Parathyroid adenoma (tissue), 2 donors: ENCODE results near the gene NOL4L.

Experiments used
- H2AFZ ChIP-seq: fragments of 300-600 bp; sonication (generic); one replicate; pipeline ENCODE4 v1.7.0; 2017; ENCODE audit warnings: antibody characterized with exemption, mild to moderate bottlenecking
- H3K27ac ChIP-seq: fragments of 300-600 bp; sonication (generic); one replicate; pipeline ENCODE4 v1.7.0; 2017
- H3K27me3 ChIP-seq: fragments of 300-600 bp; sonication (generic); one replicate; pipeline ENCODE4 v1.7.0; 2017; ENCODE audit warnings: low read length; ENCODE audit not compliant: control insufficient read depth, insufficient read depth
- H3K36me3 ChIP-seq: fragments of 300-600 bp; sonication (generic); one replicate; pipeline ENCODE4 v1.7.0; 2017; ENCODE audit warnings: low read length; ENCODE audit not compliant: control insufficient read depth, insufficient read depth
- H3K4me1 ChIP-seq: fragments of 300-600 bp; sonication (generic); one replicate; pipeline ENCODE4 v1.7.0; 2017; ENCODE audit warnings: control low read depth
- H3K4me2 ChIP-seq: fragments of 300-600 bp; sonication (generic); one replicate; pipeline ENCODE4 v1.7.0; 2017; ENCODE audit warnings: low read length
- H3K4me3 ChIP-seq: fragments of 300-600 bp; sonication (generic); one replicate; pipeline ENCODE4 v1.7.0; 2017; ENCODE audit warnings: low read depth, low read length
- H3K79me2 ChIP-seq: fragments of 300-600 bp; sonication (generic); one replicate; pipeline ENCODE4 v1.7.0; 2017; ENCODE audit warnings: control low read depth
- H3K9ac ChIP-seq: fragments of 300-600 bp; sonication (generic); one replicate; pipeline ENCODE4 v1.7.0; 2017; ENCODE audit warnings: mild to moderate bottlenecking
- H3K9me3 ChIP-seq: fragments of 300-600 bp; sonication (generic); one replicate; pipeline ENCODE4 v1.7.0; 2017; ENCODE audit warnings: low read length; ENCODE audit not compliant: control insufficient read depth
- CTCF ChIP-seq: fragments of 300-600 bp; sonication (generic); IDR thresholded peaks from one replicate; pipeline ENCODE4 v1.7.0; 2017; ENCODE audit warnings: antibody characterized with exemption, mild to moderate bottlenecking
- donor health status: primary hyperparathyroidism.

The NOL4L gene

GRCh38 chr20:32569380-32570305 lies 15.5 kb downstream of the NOL4L start:
- no peak overlapping the region for H3K27ac ChIP-seq
- no peaks in the 10 kb centered on the region for H3K9me3 ChIP-seq
- TF ChIP-seq CTCF = no peak
- H3K4me3 ChIP-seq = no peak overlapping the region
- H3K4me1 ChIP-seq = no peaks in the 10 kb centered on the region
- H3K9ac ChIP-seq = no peak overlapping the region
- H3K36me3 ChIP-seq = no peaks in the 10 kb centered on the region
- no peak overlapping the region for H3K4me2 ChIP-seq
- H3K79me2 ChIP-seq = peaks cover 6% of the 10 kb centered on the region
- H2AFZ ChIP-seq = no peak overlapping the region
- no peaks in the 10 kb centered on the region for H3K27me3 ChIP-seq

GRCh38 chr20:32569018-32569379 lies 16.1 kb downstream of the NOL4L start:
- no peaks in the 10 kb centered on the region for H3K9me3 ChIP-seq
- no peak for TF ChIP-seq CTCF
- H3K4me1 ChIP-seq = no peaks in the 10 kb centered on the region
- no peak overlapping the region for H3K4me2 ChIP-seq
- no peak overlapping the region for H2AFZ ChIP-seq
- no peaks in the 10 kb centered on the region for H3K36me3 ChIP-seq
- H3K27ac ChIP-seq = no peak overlapping the region
- peaks cover 6% of the 10 kb centered on the region for H3K79me2 ChIP-seq
- no peaks in the 10 kb centered on the region for H3K27me3 ChIP-seq
- H3K4me3 ChIP-seq = no peak overlapping the region
- no peak overlapping the region for H3K9ac ChIP-seq

GRCh38 chr20:32567384-32568178 lies 17.6 kb downstream of the NOL4L start:
- Histone ChIP-seq H3K27ac (no peak overlapping the region), H3K9me3 (no peaks in the 10 kb centered on the region), H3K9ac (no peak overlapping the region), H2AFZ (no peak overlapping the region), H3K79me2 (peaks cover 3% of the 10 kb centered on the region), H3K4me2 (no peak overlapping the region), H3K4me1 (peaks cover under 1% of the 10 kb centered on the region), H3K27me3 (no peaks in the 10 kb centered on the region), H3K4me3 (no peak overlapping the region), H3K36me3 (no peaks in the 10 kb centered on the region)
- TF ChIP-seq CTCF = no peak

GRCh38 chr20:32566379-32567374 lies 18.5 kb downstream of the NOL4L start:
- no peak overlapping the region for H3K27ac ChIP-seq

More at GRCh38 chr20:32566379-32567374, 18.5 kb downstream of the NOL4L start:
- H3K4me1 ChIP-seq = peaks cover 6% of the 10 kb centered on the region
- no peaks in the 10 kb centered on the region for H3K36me3 ChIP-seq
- no peaks in the 10 kb centered on the region for H3K9me3 ChIP-seq
- no peaks in the 10 kb centered on the region for H3K27me3 ChIP-seq
- no peak overlapping the region for H2AFZ ChIP-seq
- H3K9ac ChIP-seq = no peak overlapping the region
- no peak overlapping the region for H3K4me2 ChIP-seq
- H3K79me2 ChIP-seq = peaks cover 3% of the 10 kb centered on the region
- no peak for TF ChIP-seq CTCF
- H3K4me3 ChIP-seq = no peak overlapping the region
